Caco-2 (cell line): ENCODE data around the gene WASHC4. TPM values are rescaled to one million over a fixed set of nuclear protein-coding genes. Genes with fewer than 3 reads are reported as not detected.

Source experiments
- BruUV-seq: library from RNA; stranded (reverse); fragments of 400-500 nt; replicated peaks from 2 replicates; lab custom pipeline; 2021; lab: Mats Ljungman, UMichigan
- CTCF ChIA-PET: fragments of 300-600 bp; sonication (Branson Sonifier 250); formaldehyde crosslinking; loops from one replicate; lab custom pipeline; 2022; ENCODE audit warnings: antibody characterized with exemption; lab: Charles Lee
- POLR2A ChIA-PET: fragments of 300-600 bp; sonication (Branson Sonifier 250); formaldehyde crosslinking; loops from one replicate; lab custom pipeline; 2022; ENCODE audit warnings: antibody characterized with exemption; lab: Charles Lee
- DNase-seq, 2 experiments: peaks; one replicate each; pipeline versions ENCODE4 v3.0.0 to v3.0.0-alpha.2; 2020 to 2022
- H3K27me3 ChIP-seq: replicated peaks from 2 replicates; pipeline ENCODE4 v1.6.0; 2011; ENCODE audit warnings: low read length; ENCODE audit not compliant: control insufficient read depth, insufficient read depth
- H3K36me3 ChIP-seq: 2 replicates; pipeline ENCODE4 v1.5.1; 2011; ENCODE audit warnings: low read length; ENCODE audit not compliant: control insufficient read depth, insufficient read depth
- H3K4me1 ChIP-seq: fragments of 250-450 bp; sonication (Bioruptor Pico); 2 replicates; pipeline ENCODE4 v1.5.1; 2020; ENCODE audit warnings: mild to moderate bottlenecking
- H3K4me3 ChIP-seq: 2 replicates; pipeline ENCODE4 v1.5.1; 2011; ENCODE audit warnings: low read depth, mild to moderate bottlenecking, control low read depth, low read length
- H3K9me3 ChIP-seq: fragments of 250-450 bp; sonication (Bioruptor Pico); 2 replicates; pipeline ENCODE4 v1.5.1; 2020; ENCODE audit warnings: mild to moderate bottlenecking, moderate library complexity
- H3K27ac Mint-ChIP-seq: one replicate; pipeline ENCODE4 v1.8.0; 2022; ENCODE audit warnings: mixed read lengths; ENCODE audit not compliant: unreplicated experiment
- H3K27me3 Mint-ChIP-seq: one replicate; pipeline ENCODE4 v1.8.0; 2022; ENCODE audit warnings: mixed read lengths; ENCODE audit not compliant: insufficient read depth, unreplicated experiment
- H3K36me3 Mint-ChIP-seq: one replicate; pipeline ENCODE4 v1.8.0; 2022; ENCODE audit warnings: mild to moderate bottlenecking, mixed read lengths; ENCODE audit not compliant: insufficient read depth, unreplicated experiment
- H3K4me1 Mint-ChIP-seq: one replicate; pipeline ENCODE4 v1.8.0; 2022; ENCODE audit warnings: low read depth, mixed read lengths; ENCODE audit not compliant: unreplicated experiment
- H3K4me3 Mint-ChIP-seq: one replicate; pipeline ENCODE4 v1.8.0; 2022; ENCODE audit warnings: mild to moderate bottlenecking, moderate library complexity, mixed read lengths; ENCODE audit not compliant: unreplicated experiment
- H3K9me3 Mint-ChIP-seq: one replicate; pipeline ENCODE4 v1.8.0; 2022; ENCODE audit warnings: mixed read lengths; ENCODE audit not compliant: unreplicated experiment
- intact Hi-C: fragments of 100-400 bp; cut with micrococcal nuclease; formaldehyde crosslinking; loops from one replicate; pipeline ENCODE4 v1.10.0; 2022; ENCODE audit not compliant: unreplicated experiment
- total RNA-seq: library from RNA; stranded (reverse); gene quantifications from 2 replicates; pipeline ENCODE4 v1.2.3, GENCODE V29; 2022
- TF ChIP-seq, protein P1 (sequence below), 2 experiments: fragments of 200-600 bp in 1 of 2; IDR thresholded peaks; 1 replicate in 1 of 2; 2 replicates in 1 of 2; pipeline versions ENCODE4 v1.5.1 to v1.8.0; 2011 to 2022; ENCODE audit warnings: antibody characterized with exemption in 1 of 2, control low read depth in 1 of 2, inconsistent platforms in 1 of 2, low read depth in 1 of 2, low read length in 1 of 2, mild to moderate bottlenecking in 1 of 2, moderate library complexity in 1 of 2; ENCODE audit not compliant: insufficient read depth in 1 of 2, severe bottlenecking in 1 of 2, unreplicated experiment in 1 of 2

WASHC4 gene
- total RNA-seq, 1 experiment from 2014 or later: 41.0 TPM

GRCh38 chr12:105113094-105113493 lies 5.6 kb downstream of the WASHC4 start:
- H3K27me3 Mint-ChIP-seq: no peaks in the 10 kb centered on the region
- H3K27me3 ChIP-seq: no peaks in the 10 kb centered on the region
- no peak overlapping the region for H3K4me3 Mint-ChIP-seq
- H3K9me3 ChIP-seq: no peaks in the 10 kb centered on the region
- DNase-seq: no peak
- CTCF ChIA-PET: no interaction called here
- H3K4me3 ChIP-seq: no peak overlapping the region
- peaks cover 1% of the 10 kb centered on the region; the same call in 1 of the 2 replicates for H3K36me3 ChIP-seq
- POLR2A ChIA-PET: no interaction called here
- H3K4me1 ChIP-seq: peaks cover 4% of the 10 kb centered on the region; the same call in 1 of the 2 replicates
- H3K36me3 Mint-ChIP-seq: peaks cover 16% of the 10 kb centered on the region
- H3K27ac Mint-ChIP-seq: no peak overlapping the region
- peaks cover 14% of the 10 kb centered on the region for H3K4me1 Mint-ChIP-seq
- TF ChIP-seq, protein P1, sequence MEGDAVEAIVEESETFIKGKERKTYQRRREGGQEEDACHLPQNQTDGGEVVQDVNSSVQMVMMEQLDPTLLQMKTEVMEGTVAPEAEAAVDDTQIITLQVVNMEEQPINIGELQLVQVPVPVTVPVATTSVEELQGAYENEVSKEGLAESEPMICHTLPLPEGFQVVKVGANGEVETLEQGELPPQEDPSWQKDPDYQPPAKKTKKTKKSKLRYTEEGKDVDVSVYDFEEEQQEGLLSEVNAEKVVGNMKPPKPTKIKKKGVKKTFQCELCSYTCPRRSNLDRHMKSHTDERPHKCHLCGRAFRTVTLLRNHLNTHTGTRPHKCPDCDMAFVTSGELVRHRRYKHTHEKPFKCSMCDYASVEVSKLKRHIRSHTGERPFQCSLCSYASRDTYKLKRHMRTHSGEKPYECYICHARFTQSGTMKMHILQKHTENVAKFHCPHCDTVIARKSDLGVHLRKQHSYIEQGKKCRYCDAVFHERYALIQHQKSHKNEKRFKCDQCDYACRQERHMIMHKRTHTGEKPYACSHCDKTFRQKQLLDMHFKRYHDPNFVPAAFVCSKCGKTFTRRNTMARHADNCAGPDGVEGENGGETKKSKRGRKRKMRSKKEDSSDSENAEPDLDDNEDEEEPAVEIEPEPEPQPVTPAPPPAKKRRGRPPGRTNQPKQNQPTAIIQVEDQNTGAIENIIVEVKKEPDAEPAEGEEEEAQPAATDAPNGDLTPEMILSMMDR (IDR thresholded peaks at IDR 0.05; ENCODE audit: insufficient read depth in 1 of 2, low read depth in 1 of 2, low read length in 1 of 2, severe bottlenecking in 1 of 2, unreplicated experiment in 1 of 2): no peak
- intact Hi-C loops: no loop called here
- BruUV-seq: no TSS peak
- H3K9me3 Mint-ChIP-seq: no peaks in the 10 kb centered on the region

DNA sequence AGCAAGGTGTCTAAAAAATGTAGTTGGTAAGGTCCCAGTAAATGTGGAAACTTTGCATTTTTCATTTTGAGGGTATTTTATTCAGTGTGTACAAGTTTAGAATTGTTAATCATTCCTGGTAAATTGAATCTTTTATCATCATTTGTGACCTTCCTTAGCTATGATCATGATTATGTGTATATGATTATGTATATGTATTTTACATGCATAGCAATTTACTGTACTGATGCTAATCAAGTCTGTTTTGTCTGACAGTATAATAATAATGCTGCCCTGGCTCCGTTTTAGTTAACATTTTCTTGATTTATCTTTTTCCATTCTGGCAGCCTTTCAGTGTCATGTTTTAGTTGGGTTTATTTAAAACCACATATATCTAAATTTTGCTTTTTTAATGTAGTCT lies 9.4 kb downstream of the WASHC4 start:
- intact Hi-C loops: no loop called here
- no peaks in the 10 kb centered on the region for H3K9me3 ChIP-seq
- no peaks in the 10 kb centered on the region for H3K4me1 ChIP-seq
- no peaks in the 10 kb centered on the region for H3K9me3 Mint-ChIP-seq
- H3K27ac Mint-ChIP-seq: no peak overlapping the region
- H3K4me3 Mint-ChIP-seq: no peak overlapping the region
- peaks cover 34% of the 10 kb centered on the region for H3K36me3 Mint-ChIP-seq
- H3K27me3 Mint-ChIP-seq: no peaks in the 10 kb centered on the region
- H3K27me3 ChIP-seq: no peaks in the 10 kb centered on the region
- CTCF ChIA-PET: no interaction called here
- no peak for DNase-seq
- no peak overlapping the region for H3K4me3 ChIP-seq
- peaks cover 1% of the 10 kb centered on the region; the same call in 1 of the 2 replicates for H3K36me3 ChIP-seq
- TF ChIP-seq, protein P1 (IDR thresholded peaks at IDR 0.05; ENCODE audit: insufficient read depth in 1 of 2, low read depth in 1 of 2, low read length in 1 of 2, severe bottlenecking in 1 of 2, unreplicated experiment in 1 of 2): no peak
- POLR2A ChIA-PET: no interaction called here
- H3K4me1 Mint-ChIP-seq: peaks cover 9% of the 10 kb centered on the region
- BruUV-seq: no TSS peak

- no peaks in the 10 kb centered on the region for H3K9me3 Mint-ChIP-seq
- Histone ChIP-seq H3K27me3 (no peaks in the 10 kb centered on the region), H3K4me1 (no peaks in the 10 kb centered on the region), H3K9me3 (no peaks in the 10 kb centered on the region), H3K4me3 (no peak overlapping the region), H3K36me3 (peaks cover 3% of the 10 kb centered on the region; the same call in 1 of the 2 replicates)
- DNase-seq: no peak
- peaks cover 49% of the 10 kb centered on the region for H3K36me3 Mint-ChIP-seq
- H3K4me3 Mint-ChIP-seq: no peak overlapping the region
- CTCF ChIA-PET: no interaction called here
- BruUV-seq: no TSS peak
- no peaks in the 10 kb centered on the region for H3K27me3 Mint-ChIP-seq
- intact Hi-C loops: no loop called here
- H3K27ac Mint-ChIP-seq: no peak overlapping the region
- POLR2A ChIA-PET: no interaction called here
- no peaks in the 10 kb centered on the region for H3K4me1 Mint-ChIP-seq
- TF ChIP-seq, protein P1 (IDR thresholded peaks at IDR 0.05; ENCODE audit: insufficient read depth in 1 of 2, low read depth in 1 of 2, low read length in 1 of 2, severe bottlenecking in 1 of 2, unreplicated experiment in 1 of 2): no peak
Measured at GRCh38 chr12:105120551-105120950, 13.0 kb downstream of the WASHC4 start.
